Measurements from ENCODE around the gene UIMC1. TPM values are rescaled to one million over a fixed set of nuclear protein-coding genes. Genes with fewer than 3 reads are reported as not detected.

UIMC1 gene
- polyA plus RNA-seq, 1 donor (not counting 4 experiments of a cell fraction or from before 2014, with no cell fraction given) = 29.0 TPM

GRCh38 chr5:176904276-176904675 is 102.3 kb downstream of the UIMC1 start:
- Histone ChIP-seq H3K27ac (ENCODE audit: control insufficient read depth, insufficient read depth, low read length) (no peak overlapping the region), H3K4me1 (ENCODE audit: control insufficient read depth, extremely low read depth, insufficient read depth, low read length) (no peaks in the 10 kb centered on the region), H3K27me3 (ENCODE audit: control insufficient read depth, extremely low read depth, insufficient read depth, low read length) (no peaks in the 10 kb centered on the region), H3K9me1 (ENCODE audit: control insufficient read depth, extremely low read depth, insufficient read depth, low read length) (no peaks in the 10 kb centered on the region), H3K9me3 (ENCODE audit: control insufficient read depth, low read depth, low read length) (no peaks in the 10 kb centered on the region), H3K9ac (ENCODE audit: control insufficient read depth, extremely low read depth, insufficient read depth, low read length) (no peak overlapping the region), H3K36me3 (ENCODE audit: control insufficient read depth in 2 of 2, extremely low read depth in 1 of 2, insufficient read depth in 2 of 2, low read length in 2 of 2) (peaks cover 20 to 33% of the 10 kb centered on the region in 2 experiments), H3K79me2 (ENCODE audit: control insufficient read depth, insufficient read depth, low read length) (no peaks in the 10 kb centered on the region), H3K4me3 (ENCODE audit: control insufficient read depth in 2 of 3, extremely low read depth in 1 of 3, insufficient read depth in 2 of 3, low read depth in 1 of 3, low read length in 3 of 3) (no peak overlapping the region), H3K4me2 (ENCODE audit: control insufficient read depth, extremely low read depth, insufficient read depth, low read depth, low read length) (no peak overlapping the region), H2AFZ (ENCODE audit: control insufficient read depth, low read length) (no peak overlapping the region), H4K20me1 (ENCODE audit: control insufficient read depth, extremely low read depth, insufficient read depth, low read length) (no peaks in the 10 kb centered on the region)
- dilution Hi-C loops (cut with MboI; ENCODE audit: extremely low pct_ligation_motif_present, low sequenced_read_pairs) = no loop called here
- FAIRE-seq (no peak), DNase-seq (ENCODE audit: low read depth, low spot score) (no peak)
- TF ChIP-seq CTCF (optimal IDR thresholded peaks at IDR 0.05 in 1 of 3, IDR thresholded peaks at IDR 0.05 in 1 of 3, conservative IDR thresholded peaks at IDR 0.05 in 1 of 3; ENCODE audit: extremely low read depth in 1 of 3, insufficient read depth in 2 of 3, low read length in 3 of 3) (no peak), EZH2 (IDR thresholded peaks at IDR 0.05; ENCODE audit: low read length) (no peak)

GRCh38 chr5:176902911-176903664 is 103.5 kb downstream of the UIMC1 start:
- Histone ChIP-seq H3K4me3 (ENCODE audit: control insufficient read depth in 2 of 3, extremely low read depth in 1 of 3, insufficient read depth in 2 of 3, low read depth in 1 of 3, low read length in 3 of 3) (no peak overlapping the region), H4K20me1 (ENCODE audit: control insufficient read depth, extremely low read depth, insufficient read depth, low read length) (no peaks in the 10 kb centered on the region), H3K27ac (ENCODE audit: control insufficient read depth, insufficient read depth, low read length) (no peak overlapping the region), H3K4me1 (ENCODE audit: control insufficient read depth, extremely low read depth, insufficient read depth, low read length) (no peaks in the 10 kb centered on the region), H2AFZ (ENCODE audit: control insufficient read depth, low read length) (no peak overlapping the region), H3K9me3 (ENCODE audit: control insufficient read depth, low read depth, low read length) (no peaks in the 10 kb centered on the region), H3K9me1 (ENCODE audit: control insufficient read depth, extremely low read depth, insufficient read depth, low read length) (no peaks in the 10 kb centered on the region), H3K79me2 (ENCODE audit: control insufficient read depth, insufficient read depth, low read length) (no peaks in the 10 kb centered on the region), H3K4me2 (ENCODE audit: control insufficient read depth, extremely low read depth, insufficient read depth, low read depth, low read length) (no peak overlapping the region), H3K27me3 (ENCODE audit: control insufficient read depth, extremely low read depth, insufficient read depth, low read length) (no peaks in the 10 kb centered on the region), H3K36me3 (ENCODE audit: control insufficient read depth in 2 of 2, extremely low read depth in 1 of 2, insufficient read depth in 2 of 2, low read length in 2 of 2) (peaks cover 14 to 28% of the 10 kb centered on the region in 2 experiments), H3K9ac (ENCODE audit: control insufficient read depth, extremely low read depth, insufficient read depth, low read length) (no peak overlapping the region)
- TF ChIP-seq CTCF (optimal IDR thresholded peaks at IDR 0.05 in 1 of 3, IDR thresholded peaks at IDR 0.05 in 1 of 3, conservative IDR thresholded peaks at IDR 0.05 in 1 of 3; ENCODE audit: extremely low read depth in 1 of 3, insufficient read depth in 2 of 3, low read length in 3 of 3) (no peak), EZH2 (IDR thresholded peaks at IDR 0.05; ENCODE audit: low read length) (no peak)
- FAIRE-seq (no peak), DNase-seq (ENCODE audit: low read depth, low spot score) (no peak)
- dilution Hi-C loops (cut with MboI; ENCODE audit: extremely low pct_ligation_motif_present, low sequenced_read_pairs) = no loop called here
